HepG2 (cell line): ENCODE data around the gene GPLD1. TPM values are rescaled to one million over a fixed set of nuclear protein-coding genes. Genes with fewer than 3 reads are reported as not detected.

Experiments used
- ATF7-NPFF ChIP-seq: sonication (generic); formaldehyde crosslinking; IDR thresholded peaks from 2 replicates; pipeline ENCODE4 v1.8.1; 2023; ENCODE audit warnings: mild to moderate bottlenecking, low read depth, missing genetic modification reagents, moderate library complexity
- ATM ChIP-seq: fragments of 450-650 bp; IDR thresholded peaks from 2 replicates; pipeline ENCODE4 v1.7.1; 2017; ENCODE audit warnings: mild to moderate bottlenecking, borderline replicate concordance
- CENPT ChIP-seq: sonication (generic); formaldehyde crosslinking; IDR thresholded peaks from 2 replicates; pipeline ENCODE4 v1.8.0; 2022; ENCODE audit warnings: low read depth, mild to moderate bottlenecking, moderate library complexity, missing genetic modification reagents
- CHD2 ChIP-seq: IDR thresholded peaks from 2 replicates; pipeline ENCODE4 v1.6.1; 2011; ENCODE audit warnings: low read depth, low read length, improper control_type of control experiment
- CHD4 ChIP-seq: fragments of 200-600 bp; sonication (generic); IDR thresholded peaks from 2 replicates; pipeline ENCODE4 v1.7.0; 2017; ENCODE audit warnings: mild to moderate bottlenecking, low read length, borderline replicate concordance
- HES4 ChIP-seq: sonication (generic); formaldehyde crosslinking; IDR thresholded peaks from 2 replicates; pipeline ENCODE4 v1.9.0; 2021; ENCODE audit warnings: mild to moderate bottlenecking, missing genetic modification reagents, borderline replicate concordance
- HNRNPK ChIP-seq: fragments of 200-400 bp; formaldehyde crosslinking; IDR thresholded peaks from 2 replicates; pipeline ENCODE4 v1.6.1; 2018; ENCODE audit warnings: low read length, low read depth, moderate library complexity, mild to moderate bottlenecking; ENCODE audit not compliant: poor library complexity, severe bottlenecking
- JUND ChIP-seq: sonication (generic); formaldehyde crosslinking; IDR thresholded peaks from 2 replicates; pipeline ENCODE4 v1.8.0; 2022; ENCODE audit warnings: mild to moderate bottlenecking, missing genetic modification reagents
- KDM5B ChIP-seq: sonication (generic); formaldehyde crosslinking; IDR thresholded peaks from 2 replicates; pipeline ENCODE4 v1.4.0; 2020; ENCODE audit warnings: missing genetic modification reagents, mild to moderate bottlenecking, borderline replicate concordance
- MAFK ChIP-seq, 2 experiments: IDR thresholded peaks in 1 of 2; conservative IDR thresholded peaks in 1 of 2; 2 replicates each; pipeline ENCODE4 v1.6.1; 2011; ENCODE audit warnings: improper control_type of control experiment in 2 of 2, low read length in 2 of 2
- MED8 ChIP-seq: sonication (generic); formaldehyde crosslinking; IDR thresholded peaks from 2 replicates; pipeline ENCODE4 v1.8.1; 2023; ENCODE audit warnings: mild to moderate bottlenecking, missing genetic modification reagents; ENCODE audit not compliant: insufficient replicate concordance
- PCBP1 ChIP-seq: fragments of 200-400 bp; formaldehyde crosslinking; IDR thresholded peaks from 2 replicates; pipeline ENCODE4 v1.6.1; 2017; ENCODE audit warnings: mild to moderate bottlenecking, low read depth, low read length, borderline replicate concordance
- RARA ChIP-seq: IDR thresholded peaks from 2 replicates; pipeline ENCODE4 v1.6.1; 2016; ENCODE audit warnings: missing genetic modification reagents, missing compliant biosample characterization
- REXO4 ChIP-seq: sonication (generic); formaldehyde crosslinking; IDR thresholded peaks from 2 replicates; pipeline ENCODE4 v1.8.0; 2022; ENCODE audit warnings: missing genetic modification reagents, mild to moderate bottlenecking, borderline replicate concordance
- SP5 ChIP-seq: IDR thresholded peaks from 2 replicates; pipeline ENCODE4 v1.6.1; 2016; ENCODE audit warnings: low read depth, borderline replicate concordance
- SRSF9 ChIP-seq: fragments of 200-400 bp; formaldehyde crosslinking; IDR thresholded peaks from 2 replicates; pipeline ENCODE4 v1.6.1; 2018; ENCODE audit warnings: borderline replicate concordance, mild to moderate bottlenecking, low read depth, low read length; ENCODE audit not compliant: insufficient read depth, poor library complexity, severe bottlenecking
- STAG1 ChIP-seq: sonication (generic); formaldehyde crosslinking; IDR thresholded peaks from 2 replicates; pipeline ENCODE4 v1.4.0; 2020; ENCODE audit warnings: missing genetic modification reagents
- SYNCRIP ChIP-seq: fragments of 200-400 bp; formaldehyde crosslinking; IDR thresholded peaks from 2 replicates; pipeline ENCODE4 v1.6.1; 2018; ENCODE audit warnings: mild to moderate bottlenecking, low read depth, low read length; ENCODE audit not compliant: insufficient read depth
- THAP9 ChIP-seq: sonication (generic); formaldehyde crosslinking; IDR thresholded peaks from 2 replicates; pipeline ENCODE4; 2020; ENCODE audit warnings: missing genetic modification reagents, mild to moderate bottlenecking, borderline replicate concordance
- ZMAT3 ChIP-seq: sonication (generic); formaldehyde crosslinking; conservative IDR thresholded peaks from 2 replicates; pipeline ENCODE4 v1.7.0; 2021; ENCODE audit warnings: missing genetic modification reagents
- ZNF180 ChIP-seq: sonication (generic); formaldehyde crosslinking; IDR thresholded peaks from 2 replicates; pipeline ENCODE4 v1.4.0; 2020; ENCODE audit warnings: low read depth, missing genetic modification reagents, borderline replicate concordance
- ZNF225 ChIP-seq: sonication (generic); formaldehyde crosslinking; IDR thresholded peaks from 2 replicates; pipeline ENCODE4 v1.4.0; 2020; ENCODE audit warnings: mild to moderate bottlenecking, missing genetic modification reagents
- ZNF253 ChIP-seq: sonication (generic); formaldehyde crosslinking; IDR thresholded peaks from 2 replicates; pipeline ENCODE4 v1.8.0; 2022; ENCODE audit warnings: mild to moderate bottlenecking, missing genetic modification reagents, borderline replicate concordance
- ZNF337 ChIP-seq: sonication (generic); formaldehyde crosslinking; IDR thresholded peaks from 2 replicates; pipeline ENCODE4 v1.5.1; 2020; ENCODE audit warnings: missing genetic modification reagents, low read depth, mild to moderate bottlenecking, borderline replicate concordance
- ZNF547 ChIP-seq: sonication (generic); formaldehyde crosslinking; IDR thresholded peaks from 2 replicates; pipeline ENCODE4 v1.5.1; 2020; ENCODE audit warnings: mild to moderate bottlenecking, missing genetic modification reagents
- ZNF703 ChIP-seq: sonication (generic); formaldehyde crosslinking; IDR thresholded peaks from 2 replicates; pipeline ENCODE4 v1.5.1; 2020; ENCODE audit warnings: missing genetic modification reagents, mild to moderate bottlenecking, moderate library complexity, borderline replicate concordance
- ZNF768 ChIP-seq: sonication (generic); formaldehyde crosslinking; IDR thresholded peaks from 2 replicates; pipeline ENCODE4 v1.4.0; 2020; ENCODE audit warnings: missing genetic modification reagents
- ZSCAN22 ChIP-seq: sonication (generic); formaldehyde crosslinking; IDR thresholded peaks from 2 replicates; pipeline ENCODE4 v1.4.0; 2020; ENCODE audit warnings: mild to moderate bottlenecking, missing genetic modification reagents
- polyA plus RNA-seq, 8 experiments: library from polyadenylated mRNA; depleted of rRNA in 3 of 8; stranded (reverse) in 7 of 8; unstranded in 1 of 8; fragments of >200 nt; fragmentation: Illumina TruSeq in 4 of 8; extraction: Trizol in 4 of 8; gene quantifications; 2 replicates each; pipeline versions ENCODE4 v1.2.1 to v1.2.3, GENCODE V29; 2011 to 2016; ENCODE audit warnings: low read depth in 4 of 8, missing spikeins in 1 of 8, mixed read lengths in 1 of 8; ENCODE audit not compliant: insufficient read depth in 1 of 8
- total RNA-seq, 5 experiments: library from RNA; depleted of rRNA; stranded (reverse); fragments of >200 nt; fragmentation: Illumina TruSeq; extraction: Trizol; gene quantifications; 2 replicates each; pipeline ENCODE4 v1.2.3, GENCODE V29; 2016; ENCODE audit warnings: low read depth in 1 of 5

Gene GPLD1
- total and polyA plus RNA-seq, 2 of the 13 experiments (the other 11 are each of a cell fraction or from before 2014, with no cell fraction given): 6.2 to 7.6 TPM

GRCh38 chr6:24402697-24403500 lies 86.5 kb downstream of the GPLD1 start, which contains the start of gene MRS2 (continued):
- TF ChIP-seq SYNCRIP: no peak
- TF ChIP-seq SP5 (CRISPR knock-in tag): no peak
- peak; percentile 92 for TF ChIP-seq THAP9
- peak; percentile 87 for TF ChIP-seq MED8 (CRISPR knock-in tag)
- peak; percentile 100 for TF ChIP-seq ZNF225 (CRISPR knock-in tag)
- TF ChIP-seq PCBP1: no peak
- TF ChIP-seq CENPT (CRISPR knock-in tag): peak; percentile 55; the same call in 1 of the 2 replicates
- peak; percentile 87 for TF ChIP-seq ZSCAN22
- peak; percentile 39 for TF ChIP-seq STAG1 (CRISPR knock-in tag)
- TF ChIP-seq ATF7-NPFF (CRISPR knock-in tag): peak; percentile 84
- TF ChIP-seq ZNF337: peak; percentile 54; the same call in 1 of the 2 replicates
- TF ChIP-seq ZNF703 (CRISPR knock-in tag): no peak; the same call in 1 of the 2 replicates
- peak; percentile 93 for TF ChIP-seq ZNF253 (CRISPR knock-in tag)
- peak; percentile 94 for TF ChIP-seq ZNF547
- no peak for TF ChIP-seq CHD4
- peak; percentile 61; the same call in 1 of the 2 replicates for TF ChIP-seq CHD2
- peak; percentile 59; the same call in 1 of the 2 replicates for TF ChIP-seq RARA (CRISPR knock-in tag)
- peak; percentile 96; the same call in 1 of the 2 replicates for TF ChIP-seq ZNF180
- TF ChIP-seq HNRNPK: no peak
- TF ChIP-seq ZMAT3 (CRISPR knock-in tag): peak; percentile 93
- TF ChIP-seq HES4 (CRISPR knock-in tag): peak; percentile 87; the same call in 1 of the 2 replicates
- no peak for TF ChIP-seq ATM
- TF ChIP-seq JUND (CRISPR knock-in tag): peak; percentile 69
- no peak for TF ChIP-seq SRSF9
- peak; percentile 69; the same call in 1 of the 2 replicates for TF ChIP-seq REXO4 (CRISPR knock-in tag)
- TF ChIP-seq KDM5B (CRISPR knock-in tag): peak; percentile 99
- TF ChIP-seq MAFK (conservative IDR thresholded peaks at IDR 0.05 in 1 of 2, IDR thresholded peaks at IDR 0.05 in 1 of 2; ENCODE audit: low read length in 2 of 2): no peak
- TF ChIP-seq ZNF768 (CRISPR knock-in tag): peak; percentile 76; the same call in 1 of the 2 replicates
